ENCODE results near the gene RERE. TPM values are rescaled to one million over a fixed set of nuclear protein-coding genes. Genes with fewer than 3 reads are reported as not detected.

Gene RERE
- total RNA-seq, 1 donor from 2014 or later, result 80.3 TPM

- DNase-seq (ENCODE audit: extremely low spot score in 2 of 2), result no peak
- H3K27me3 ChIP-seq, result no peaks in the 10 kb centered on the region
- no peaks in the 10 kb centered on the region for H3K4me1 ChIP-seq
- no peak overlapping the region for H3K4me3 ChIP-seq
- no peak overlapping the region for H3K27ac ChIP-seq
- intact Hi-C loops (cut with DNase I), result no loop called here
- no peaks in the 10 kb centered on the region for H3K36me3 ChIP-seq
- TF ChIP-seq POLR2A (IDR thresholded peaks at IDR 0.05) (no peak), POLR2AphosphoS5 (IDR thresholded peaks at IDR 0.05; ENCODE audit: insufficient read depth in 1 of 2, low read depth in 1 of 2) (no peak), CTCF (IDR thresholded peaks at IDR 0.05) (no peak)
- no peaks in the 10 kb centered on the region for H3K9me3 ChIP-seq
Measured at GRCh38 chr1:8335246-8335645, 482.2 kb downstream of the RERE start.

- H3K27me3 ChIP-seq, result no peaks in the 10 kb centered on the region
- TF ChIP-seq POLR2AphosphoS5 (IDR thresholded peaks at IDR 0.05; ENCODE audit: insufficient read depth in 1 of 2, low read depth in 1 of 2), result no peak
- DNase-seq (ENCODE audit: extremely low spot score in 2 of 2), result no peak
- no peak overlapping the region for H3K27ac ChIP-seq
- H3K4me1 ChIP-seq, result no peaks in the 10 kb centered on the region
- intact Hi-C loops (cut with DNase I), result no loop called here
- no peaks in the 10 kb centered on the region for H3K9me3 ChIP-seq
- no peaks in the 10 kb centered on the region for H3K36me3 ChIP-seq
- no peak overlapping the region for H3K4me3 ChIP-seq
Measured at GRCh38 chr1:8334106-8334851, 483.2 kb downstream of the RERE start.

- TF ChIP-seq POLR2AphosphoS5 (IDR thresholded peaks at IDR 0.05; ENCODE audit: insufficient read depth in 1 of 2, low read depth in 1 of 2), result no peak
- no peak for TF ChIP-seq CTCF (IDR thresholded peaks at IDR 0.05)
- no peak for TF ChIP-seq POLR2A (IDR thresholded peaks at IDR 0.05)
- no peaks in the 10 kb centered on the region for H3K27me3 ChIP-seq
- H3K4me3 ChIP-seq, result no peak overlapping the region
- H3K4me1 ChIP-seq, result no peaks in the 10 kb centered on the region
- H3K9me3 ChIP-seq, result no peaks in the 10 kb centered on the region
- H3K27ac ChIP-seq, result no peak overlapping the region
- DNase-seq (ENCODE audit: extremely low spot score in 2 of 2), result no peak
- H3K36me3 ChIP-seq, result no peaks in the 10 kb centered on the region
- intact Hi-C loops (cut with DNase I), result no loop called here
Measured at GRCh38 chr1:8333246-8333987, 484.0 kb downstream of the RERE start.

- intact Hi-C loops (cut with DNase I), result no loop called here
- Histone ChIP-seq H3K9me3 (no peaks in the 10 kb centered on the region), H3K27me3 (no peaks in the 10 kb centered on the region), H3K4me1 (no peaks in the 10 kb centered on the region), H3K27ac (no peak overlapping the region), H3K36me3 (no peaks in the 10 kb centered on the region), H3K4me3 (no peak overlapping the region)
- DNase-seq (ENCODE audit: extremely low spot score in 2 of 2), result no peak
- TF ChIP-seq CTCF (IDR thresholded peaks at IDR 0.05) (no peak), POLR2A (IDR thresholded peaks at IDR 0.05) (no peak), POLR2AphosphoS5 (IDR thresholded peaks at IDR 0.05; ENCODE audit: insufficient read depth in 1 of 2, low read depth in 1 of 2) (no peak)
Measured at GRCh38 chr1:8332806-8333205, 484.6 kb downstream of the RERE start.

- no peaks in the 10 kb centered on the region for H3K27me3 ChIP-seq
- no peak overlapping the region for H3K4me3 ChIP-seq
- H3K9me3 ChIP-seq, result no peaks in the 10 kb centered on the region
- H3K4me1 ChIP-seq, result no peaks in the 10 kb centered on the region
- no peaks in the 10 kb centered on the region for H3K36me3 ChIP-seq
- TF ChIP-seq POLR2AphosphoS5 (IDR thresholded peaks at IDR 0.05; ENCODE audit: insufficient read depth in 1 of 2, low read depth in 1 of 2), result no peak
- no peak for TF ChIP-seq CTCF (IDR thresholded peaks at IDR 0.05)
- TF ChIP-seq POLR2A (IDR thresholded peaks at IDR 0.05), result no peak
- intact Hi-C loops (cut with DNase I), result no loop called here
- DNase-seq (ENCODE audit: extremely low spot score in 2 of 2), result no peak
- H3K27ac ChIP-seq, result no peak overlapping the region
Measured at GRCh38 chr1:8330271-8331125, 486.9 kb downstream of the RERE start.
